A549 (cell line): Measurements from ENCODE around the gene NR3C1. TPM values are rescaled to one million over a fixed set of nuclear protein-coding genes. Genes with fewer than 3 reads are reported as not detected.

ENCODE experiments used
- ATAC-seq, 2 experiments: fragments of 200-7000 bp in 1 of 2; fragments of >200 bp in 1 of 2; cut with Nextera tagmentation in 1 of 2; cut with Tn5 transposase in 1 of 2; 3 replicates each; pipeline versions ENCODE4 v1.8.0 to v1.9.1; 2018 to 2020; ENCODE audit warnings: mild to moderate bottlenecking in 1 of 2, moderate library complexity in 1 of 2
- CTCF ChIA-PET: fragments of 300-600 bp; sonication (Branson Sonifier 250); formaldehyde crosslinking; extraction: SDS; loops from one replicate; lab custom pipeline; 2021; ENCODE audit warnings: antibody characterized with exemption, inconsistent platforms; lab: Yijun Ruan, JAX
- POLR2A ChIA-PET: fragments of 350-600 bp; formaldehyde crosslinking; extraction: SDS; loops from one replicate; lab custom pipeline; 2021; ENCODE audit warnings: antibody characterized with exemption, inconsistent platforms; lab: Yijun Ruan, JAX
- DNase-seq, 2 experiments: peaks; one replicate each; pipeline versions ENCODE4 v3.0.0 to v3.0.0-alpha.2; 2011 to 2016; ENCODE audit warnings: low read depth in 1 of 2, low spot score in 1 of 2
- FAIRE-seq: peaks from 2 replicates; lab custom pipeline; 2011; peaks lifted over from hg19 to GRCh38; lab: Jason Lieb, UNC
- H3K27ac ChIP-seq, 2 experiments: fragments of >200 bp; sonication (Bioruptor Twin); formaldehyde crosslinking; 3 replicates each; pipeline ENCODE4 v1.5.1; 2016 to 2017
- H3K4me1 ChIP-seq: fragments of >200 bp; sonication (Bioruptor Twin); formaldehyde crosslinking; 3 replicates; pipeline ENCODE4 v1.6.1; 2016
- H3K4me2 ChIP-seq: fragments of >200 bp; sonication (Bioruptor Twin); formaldehyde crosslinking; 3 replicates; pipeline ENCODE4 v1.6.1; 2016
- H3K4me3 ChIP-seq: fragments of >200 bp; sonication (Bioruptor Twin); formaldehyde crosslinking; 3 replicates; pipeline ENCODE4 v1.5.1; 2016
- H3K9me3 ChIP-seq: fragments of >200 bp; sonication (Bioruptor Twin); formaldehyde crosslinking; 3 replicates; pipeline ENCODE4 v1.6.1; 2016
- CEBPB ChIP-seq, 2 experiments: fragments of >200 bp in 1 of 2; sonication (Bioruptor Twin) in 1 of 2; formaldehyde crosslinking in 1 of 2; IDR thresholded peaks; 2 replicates each; pipeline ENCODE4 v1.6.1; 2012 to 2016
- CHD2 ChIP-seq: fragments of 150-350 bp; IDR thresholded peaks from 2 replicates; pipeline ENCODE4 v1.6.1; 2014; ENCODE audit warnings: low read length; ENCODE audit not compliant: partially characterized antibody
- EP300 ChIP-seq, 2 experiments: fragments of >200 bp; sonication (Bioruptor Twin); formaldehyde crosslinking; IDR thresholded peaks; 2 replicates in 1 of 2; 3 replicates in 1 of 2; pipeline ENCODE4 v1.6.1; 2016 to 2017
- FOSL2 ChIP-seq, 2 experiments: fragments of 450-650 bp in 1 of 2; fragments of >200 bp in 1 of 2; sonication (Bioruptor Twin) in 1 of 2; formaldehyde crosslinking; IDR thresholded peaks; 2 replicates each; pipeline versions ENCODE4 v1.5.0 to v1.6.1; 2016 to 2020; ENCODE audit warnings: mild to moderate bottlenecking in 1 of 2, moderate library complexity in 1 of 2
- GATA3 ChIP-seq: IDR thresholded peaks from 2 replicates; pipeline ENCODE4 v1.6.1; 2012; ENCODE audit warnings: borderline replicate concordance
- HOXA7 ChIP-seq: fragments of 250-450 bp; sonication (Bioruptor Pico); IDR thresholded peaks from 2 replicates; pipeline ENCODE4 v1.5.0; 2020; ENCODE audit warnings: mild to moderate bottlenecking, moderate library complexity
- HOXB13 ChIP-seq: fragments of 250-450 bp; sonication (Bioruptor Pico); IDR thresholded peaks from 2 replicates; pipeline ENCODE4 v1.5.0; 2020; ENCODE audit warnings: low read depth, mild to moderate bottlenecking, moderate library complexity
- HOXB5 ChIP-seq: fragments of 250-450 bp; sonication (Bioruptor Pico); IDR thresholded peaks from 2 replicates; pipeline ENCODE4 v1.5.0; 2020; ENCODE audit warnings: mild to moderate bottlenecking, moderate library complexity
- JUNB ChIP-seq: fragments of >200 bp; sonication (Bioruptor Twin); formaldehyde crosslinking; IDR thresholded peaks from 2 replicates; pipeline ENCODE4 v1.6.1; 2016
- KDM5A ChIP-seq: fragments of 200-600 bp; sonication (generic); IDR thresholded peaks from 2 replicates; pipeline ENCODE4 v1.6.1; 2016; ENCODE audit warnings: antibody characterized with exemption, mild to moderate bottlenecking
- MAFK ChIP-seq: fragments of 450-650 bp; IDR thresholded peaks from 2 replicates; pipeline ENCODE4 v1.6.1; 2014; ENCODE audit not compliant: partially characterized antibody
- MAZ ChIP-seq: fragments of 150-350 bp; IDR thresholded peaks from 2 replicates; pipeline ENCODE4 v1.6.1; 2014; ENCODE audit warnings: antibody characterized with exemption, low read depth, low read length, borderline replicate concordance
- NFE2L2 ChIP-seq: fragments of 150-350 bp; conservative IDR thresholded peaks from 2 replicates; pipeline ENCODE4 v1.6.1; 2014; ENCODE audit warnings: low read length
- NPAS2 ChIP-seq: fragments of 250-450 bp; sonication (Bioruptor Pico); IDR thresholded peaks from 2 replicates; pipeline ENCODE4 v1.8.0; 2022; ENCODE audit warnings: mild to moderate bottlenecking, moderate library complexity, borderline replicate concordance
- PHF8 ChIP-seq: fragments of 200-600 bp; sonication (generic); IDR thresholded peaks from 2 replicates; pipeline ENCODE4 v1.6.1; 2016; ENCODE audit warnings: low read depth, mild to moderate bottlenecking, antibody characterized with exemption, moderate library complexity, borderline replicate concordance
- RAD21 ChIP-seq, 2 experiments: fragments of >200 bp in 1 of 2; sonication (Bioruptor Twin) in 1 of 2; formaldehyde crosslinking in 1 of 2; IDR thresholded peaks in 1 of 2; conservative IDR thresholded peaks in 1 of 2; 2 replicates in 1 of 2; 3 replicates in 1 of 2; pipeline ENCODE4 v1.6.1; 2012 to 2018; ENCODE audit warnings: inconsistent platforms in 1 of 2
- RFX5 ChIP-seq: fragments of 450-650 bp; IDR thresholded peaks from 2 replicates; pipeline ENCODE4 v1.7.1; 2014; ENCODE audit warnings: antibody characterized with exemption, mild to moderate bottlenecking, moderate library complexity
- TFCP2L1 ChIP-seq: fragments of 250-450 bp; sonication (Bioruptor Pico); IDR thresholded peaks from 2 replicates; pipeline ENCODE4 v1.5.0; 2021; ENCODE audit warnings: mild to moderate bottlenecking
- ZNF302 ChIP-seq: fragments of 250-450 bp; sonication (Bioruptor Pico); IDR thresholded peaks from 2 replicates; pipeline ENCODE4 v1.9.0; 2021; ENCODE audit warnings: inconsistent platforms, mild to moderate bottlenecking, moderate library complexity
- WGBS: methylation state at CpG from one replicate; pipeline ENCODE4 v1.1.6; 2017; ENCODE audit errors: missing lambda C conversion rate; 5-methylcytosine and 5-hydroxymethylcytosine counted together
- polyA plus RNA-seq, 4 experiments: library from polyadenylated mRNA; depleted of rRNA in 3 of 4; stranded (reverse); fragments of >200 nt; fragmentation: RNase III in 1 of 4; extraction: RNeasy Plus Mini Kit Qiagen cat#74134 plus additional on column Dnase treatment in 1 of 4; gene quantifications; 2 replicates in 3 of 4; 3 replicates in 1 of 4; pipeline ENCODE4 v1.2.3, GENCODE V29; 2011 to 2017
- TF ChIP-seq, protein P1 (sequence below): fragments of 200-600 bp; sonication (generic); IDR thresholded peaks from 2 replicates; pipeline ENCODE4 v1.6.1; 2016; ENCODE audit warnings: antibody characterized with exemption, mild to moderate bottlenecking, moderate library complexity
- TF ChIP-seq, protein P2 (sequence below): fragments of >200 bp; sonication (Bioruptor Twin); formaldehyde crosslinking; IDR thresholded peaks from 3 replicates; pipeline ENCODE4 v1.6.1; 2016
- TF ChIP-seq, protein P3 (sequence below): IDR thresholded peaks from 2 replicates; pipeline ENCODE4 v1.6.1; 2012; ENCODE audit warnings: low read depth, borderline replicate concordance

The NR3C1 gene
- polyA plus RNA-seq, 2 of the 4 experiments (the other 2 are of a cell fraction), result 46.5 to 73.0 TPM

DNA sequence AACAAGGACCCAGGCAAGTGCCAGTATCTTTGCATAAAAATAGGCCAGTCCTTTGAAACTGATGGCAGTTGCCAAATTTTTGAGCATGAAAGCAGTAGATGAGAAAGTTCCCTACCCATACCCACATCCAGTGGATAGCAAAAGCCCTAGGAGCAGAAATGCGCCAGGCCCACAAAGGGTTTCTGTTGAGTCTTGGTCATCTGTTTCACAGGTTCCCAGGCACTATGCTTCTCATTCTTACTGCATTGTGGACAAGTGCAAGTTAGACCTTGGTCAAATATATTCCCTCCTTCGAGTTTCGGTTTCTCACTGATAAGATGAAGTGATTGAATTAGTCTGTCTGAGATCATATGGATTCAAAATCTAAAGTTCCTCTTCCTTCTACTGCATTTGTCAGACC, 152.3 kb downstream of the NR3C1 start:
- TF ChIP-seq KDM5A (no peak), CHD2 (no peak), ZNF302 (CRISPR knock-in tag) (no peak), FOSL2 (IDR thresholded peaks at IDR 0.05) (no peak), FOSL2 (CRISPR knock-in tag; IDR thresholded peaks at IDR 0.05) (no peak)
- peak overlapping the region in 1 of 2 experiments; percentile 92; a peak in 4 of 6 replicates for H3K27ac ChIP-seq
- ChIA-PET POLR2A (no interaction called here), CTCF (no interaction called here)
- 94% methylated on average over 3 of the region's 3 CpGs for WGBS
- FAIRE-seq, result no peak
- peaks cover 29% of the 10 kb centered on the region for H3K4me1 ChIP-seq
- no peak for DNase-seq
- H3K9me3 ChIP-seq, result no peaks in the 10 kb centered on the region
- no peak for ATAC-seq
- no peak overlapping the region for H3K4me2 ChIP-seq
- no peak overlapping the region for H3K4me3 ChIP-seq

DNA sequence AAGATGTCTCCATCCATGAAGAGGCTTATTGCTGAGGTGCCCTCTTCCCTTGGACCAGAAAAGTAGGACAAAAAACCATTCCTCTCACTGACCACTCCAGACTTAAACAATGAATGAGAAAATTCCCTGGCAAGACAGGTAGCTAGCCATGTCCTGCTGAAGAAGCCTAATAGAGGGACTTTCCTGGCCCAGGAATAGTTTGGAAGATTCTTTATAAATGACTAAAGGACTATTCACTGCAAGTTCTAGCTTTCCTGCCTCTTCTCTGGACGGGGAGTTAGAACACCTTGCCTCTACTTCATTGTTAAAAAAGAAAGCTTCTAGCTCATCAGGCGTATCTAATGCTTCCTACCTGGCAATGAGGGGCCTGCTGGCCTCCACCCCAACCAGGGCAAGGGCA, 153.6 kb downstream of the NR3C1 start:
- Histone ChIP-seq H3K4me1 (peaks cover 40% of the 10 kb centered on the region), H3K9me3 (no peaks in the 10 kb centered on the region), H3K4me2 (peak overlapping the region; percentile 39; the same call in 2 of the 3 replicates), H3K4me3 (no peak overlapping the region), H3K27ac (peak overlapping the region; percentile 69 to 92)
- DNase-seq, result no peak
- WGBS, result 85% methylated on average over 2 of the region's 2 CpGs
- FAIRE-seq, result no peak
- ChIA-PET POLR2A (no interaction called here), CTCF (interaction anchor here (0.8 kb wide), 1 partner anchor 9 kb away, joined by 3 read pairs; no protein-coding TSS in a partner anchor)
- TF ChIP-seq HOXB13 (CRISPR knock-in tag) (no peak), EP300 (IDR thresholded peaks at IDR 0.05) (no peak), HOXB5 (CRISPR knock-in tag) (no peak), CEBPB (IDR thresholded peaks at IDR 0.05) (no peak), RFX5 (no peak), MAZ (no peak), KDM5A (no peak)
- ATAC-seq, result no peak

DNA sequence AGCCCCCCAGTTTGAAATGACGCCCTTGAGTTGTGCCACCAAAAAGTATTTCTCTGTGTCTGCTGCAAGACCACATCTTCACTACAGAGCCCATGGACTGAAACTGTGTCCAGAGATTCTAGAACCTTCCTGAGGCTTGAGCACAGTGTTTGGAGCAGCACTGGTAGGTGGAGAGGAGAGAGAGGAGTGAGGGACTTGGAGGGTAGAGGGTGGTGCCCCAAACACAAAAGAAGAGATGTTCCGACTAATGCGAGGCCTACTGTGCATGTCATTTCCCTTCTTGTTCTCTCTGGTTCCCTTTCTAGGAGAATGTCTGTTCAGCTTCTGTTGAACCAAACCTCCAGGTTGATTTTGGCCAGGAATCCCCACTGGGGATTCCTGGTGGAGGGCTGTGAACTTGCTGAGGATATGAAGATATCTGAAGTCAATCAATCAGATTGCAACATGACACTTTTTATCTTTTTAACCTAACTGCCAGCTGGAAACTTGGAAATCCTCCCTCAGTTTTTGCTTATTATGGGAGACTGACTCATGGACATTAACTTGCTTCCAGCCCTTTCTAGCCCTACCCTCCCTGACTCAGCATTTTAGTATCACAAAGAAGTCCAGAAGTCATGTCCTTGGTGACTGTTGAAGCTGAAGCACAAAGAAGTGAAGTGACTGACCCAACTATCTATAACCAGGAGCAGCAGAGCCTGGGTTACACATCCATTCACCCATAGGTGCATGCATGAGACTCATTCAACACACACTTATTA, 154.5 kb downstream of the NR3C1 start:
- peaks cover 48% of the 10 kb centered on the region for H3K4me1 ChIP-seq
- H3K4me3 ChIP-seq, result no peak overlapping the region
- DNase-seq, result peak in 1 of 2 experiments; percentile 68
- WGBS, result 96% methylated on average over 3 of the region's 3 CpGs
- peak overlapping the region; percentile 39 for H3K4me2 ChIP-seq
- no peak for ATAC-seq
- H3K9me3 ChIP-seq, result no peaks in the 10 kb centered on the region
- peak overlapping the region; percentile 69 to 92 for H3K27ac ChIP-seq
- CTCF ChIA-PET, result interaction anchor here (0.9 kb wide), 1 partner anchor 10 kb away, joined by 3 read pairs; no protein-coding TSS in a partner anchor
- POLR2A ChIA-PET, result no interaction called here
- peak; percentile 13 for FAIRE-seq
- TF ChIP-seq, protein P1, sequence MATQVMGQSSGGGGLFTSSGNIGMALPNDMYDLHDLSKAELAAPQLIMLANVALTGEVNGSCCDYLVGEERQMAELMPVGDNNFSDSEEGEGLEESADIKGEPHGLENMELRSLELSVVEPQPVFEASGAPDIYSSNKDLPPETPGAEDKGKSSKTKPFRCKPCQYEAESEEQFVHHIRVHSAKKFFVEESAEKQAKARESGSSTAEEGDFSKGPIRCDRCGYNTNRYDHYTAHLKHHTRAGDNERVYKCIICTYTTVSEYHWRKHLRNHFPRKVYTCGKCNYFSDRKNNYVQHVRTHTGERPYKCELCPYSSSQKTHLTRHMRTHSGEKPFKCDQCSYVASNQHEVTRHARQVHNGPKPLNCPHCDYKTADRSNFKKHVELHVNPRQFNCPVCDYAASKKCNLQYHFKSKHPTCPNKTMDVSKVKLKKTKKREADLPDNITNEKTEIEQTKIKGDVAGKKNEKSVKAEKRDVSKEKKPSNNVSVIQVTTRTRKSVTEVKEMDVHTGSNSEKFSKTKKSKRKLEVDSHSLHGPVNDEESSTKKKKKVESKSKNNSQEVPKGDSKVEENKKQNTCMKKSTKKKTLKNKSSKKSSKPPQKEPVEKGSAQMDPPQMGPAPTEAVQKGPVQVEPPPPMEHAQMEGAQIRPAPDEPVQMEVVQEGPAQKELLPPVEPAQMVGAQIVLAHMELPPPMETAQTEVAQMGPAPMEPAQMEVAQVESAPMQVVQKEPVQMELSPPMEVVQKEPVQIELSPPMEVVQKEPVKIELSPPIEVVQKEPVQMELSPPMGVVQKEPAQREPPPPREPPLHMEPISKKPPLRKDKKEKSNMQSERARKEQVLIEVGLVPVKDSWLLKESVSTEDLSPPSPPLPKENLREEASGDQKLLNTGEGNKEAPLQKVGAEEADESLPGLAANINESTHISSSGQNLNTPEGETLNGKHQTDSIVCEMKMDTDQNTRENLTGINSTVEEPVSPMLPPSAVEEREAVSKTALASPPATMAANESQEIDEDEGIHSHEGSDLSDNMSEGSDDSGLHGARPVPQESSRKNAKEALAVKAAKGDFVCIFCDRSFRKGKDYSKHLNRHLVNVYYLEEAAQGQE, result no peak
- no peak for TF ChIP-seq HOXB5 (CRISPR knock-in tag)
- peak; percentile 99 for TF ChIP-seq MAFK
- no peak for TF ChIP-seq ZNF302 (CRISPR knock-in tag)
- TF ChIP-seq PHF8, result no peak
- TF ChIP-seq FOSL2 (IDR thresholded peaks at IDR 0.05), result 0 out of 2 replicates have a peak, but pooled peaks have one; percentile 16
- 0 out of 2 replicates have a peak, but pooled peaks have one; percentile 49 for TF ChIP-seq FOSL2 (CRISPR knock-in tag; IDR thresholded peaks at IDR 0.05)
- peak; percentile 14; the same call in 1 of the 2 replicates for TF ChIP-seq GATA3
- peak; percentile 69 for TF ChIP-seq NFE2L2
- TF ChIP-seq, protein P2, sequence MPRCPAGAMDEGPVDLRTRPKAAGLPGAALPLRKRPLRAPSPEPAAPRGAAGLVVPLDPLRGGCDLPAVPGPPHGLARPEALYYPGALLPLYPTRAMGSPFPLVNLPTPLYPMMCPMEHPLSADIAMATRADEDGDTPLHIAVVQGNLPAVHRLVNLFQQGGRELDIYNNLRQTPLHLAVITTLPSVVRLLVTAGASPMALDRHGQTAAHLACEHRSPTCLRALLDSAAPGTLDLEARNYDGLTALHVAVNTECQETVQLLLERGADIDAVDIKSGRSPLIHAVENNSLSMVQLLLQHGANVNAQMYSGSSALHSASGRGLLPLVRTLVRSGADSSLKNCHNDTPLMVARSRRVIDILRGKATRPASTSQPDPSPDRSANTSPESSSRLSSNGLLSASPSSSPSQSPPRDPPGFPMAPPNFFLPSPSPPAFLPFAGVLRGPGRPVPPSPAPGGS, result no peak
- no peak for TF ChIP-seq TFCP2L1 (CRISPR knock-in tag)
- TF ChIP-seq NPAS2 (CRISPR knock-in tag), result no peak
- TF ChIP-seq HOXA7 (CRISPR knock-in tag), result no peak
- TF ChIP-seq MAZ, result no peak
- peak; percentile 22 to 48; a peak in 2 of 4 replicates for TF ChIP-seq CEBPB (IDR thresholded peaks at IDR 0.05)
- TF ChIP-seq, protein P3, sequence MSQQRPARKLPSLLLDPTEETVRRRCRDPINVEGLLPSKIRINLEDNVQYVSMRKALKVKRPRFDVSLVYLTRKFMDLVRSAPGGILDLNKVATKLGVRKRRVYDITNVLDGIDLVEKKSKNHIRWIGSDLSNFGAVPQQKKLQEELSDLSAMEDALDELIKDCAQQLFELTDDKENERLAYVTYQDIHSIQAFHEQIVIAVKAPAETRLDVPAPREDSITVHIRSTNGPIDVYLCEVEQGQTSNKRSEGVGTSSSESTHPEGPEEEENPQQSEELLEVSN, result no peak
- TF ChIP-seq RAD21 (conservative IDR thresholded peaks at IDR 0.05 in 1 of 2, IDR thresholded peaks at IDR 0.05 in 1 of 2), result no peak
- TF ChIP-seq JUNB, result peak; percentile 65
- no peak for TF ChIP-seq RFX5
